HG02973 (cell line): Measurements from ENCODE around the gene SNX2.
"Not testable (repeated sequence)": the region's sequence is repeated elsewhere in the genome, so short reads cannot be mapped to it uniquely, and the experiment has no call there.

ENCODE experiments used
- ATAC-seq: cut with Tn5 transposase; IDR thresholded peaks from one replicate; pipeline ENCODE4 v1.9.1; 2021; ENCODE audit warnings: moderate library complexity; ENCODE audit not compliant: unreplicated experiment

SNX2 gene

GRCh38 chr5:122774861-122775549, at the start of gene SNX2:
SNX2 (plus strand) TSS chr5:122775080; CDS start chr5:122775104, 24 bp downstream.
- peak; percentile 87 for ATAC-seq

GRCh38 chr5:122727112-122727541, 47.8 kb upstream of the SNX2 start:
- peak; percentile 53 for ATAC-seq

- no peak for ATAC-seq
Measured at GRCh38 chr5:122730037-122730436, 44.8 kb upstream of the SNX2 start.

- no peak for ATAC-seq
Measured at GRCh38 chr5:122730456-122730855, 44.4 kb upstream of the SNX2 start.

GRCh38 chr5:122736086-122736845, 38.6 kb upstream of the SNX2 start:
- ATAC-seq, result peak; percentile 94

- no peak for ATAC-seq
Measured at GRCh38 chr5:122738088-122738487, 36.8 kb upstream of the SNX2 start.

GRCh38 chr5:122741681-122742080, 33.2 kb upstream of the SNX2 start:
- no peak for ATAC-seq

GRCh38 chr5:122743261-122743660, 31.6 kb upstream of the SNX2 start:
- no peak for ATAC-seq

- no peak for ATAC-seq
Measured at GRCh38 chr5:122745597-122745996, 29.3 kb upstream of the SNX2 start.

GRCh38 chr5:122749886-122750285, 25.0 kb upstream of the SNX2 start:
- no peak for ATAC-seq

GRCh38 chr5:122751293-122751782, 23.5 kb upstream of the SNX2 start:
- ATAC-seq, result no peak

- no peak for ATAC-seq
Measured at GRCh38 chr5:122753500-122753899, 21.4 kb upstream of the SNX2 start.

- peak; percentile 4 for ATAC-seq
Measured at GRCh38 chr5:122755783-122756182, 19.1 kb upstream of the SNX2 start.

GRCh38 chr5:122756264-122756911, 18.5 kb upstream of the SNX2 start:
- ATAC-seq, result peak; percentile 87

GRCh38 chr5:122757285-122757684, 17.6 kb upstream of the SNX2 start:
- ATAC-seq, result no peak

GRCh38 chr5:122759241-122760070, 15.4 kb upstream of the SNX2 start:
- ATAC-seq, result no peak

GRCh38 chr5:122760236-122760635, 14.6 kb upstream of the SNX2 start:
- no peak for ATAC-seq

GRCh38 chr5:122761115-122761514, 13.8 kb upstream of the SNX2 start:
- ATAC-seq, result no peak

GRCh38 chr5:122761896-122762295, 13.0 kb upstream of the SNX2 start:
- not testable (repeated sequence) for ATAC-seq

GRCh38 chr5:122766130-122766529, 8.8 kb upstream of the SNX2 start:
- no peak for ATAC-seq

GRCh38 chr5:122770477-122770876, 4.4 kb upstream of the SNX2 start:
- ATAC-seq, result no peak
